Spleen (tissue), 13 donors: Measurements from ENCODE around the gene TPX2. TPM values are rescaled to one million over a fixed set of nuclear protein-coding genes. Genes with fewer than 3 reads are reported as not detected.

Experiments used
- DNase-seq: peaks from one replicate; pipeline ENCODE4 v3.0.0-alpha.2; 2020
- H3K27ac ChIP-seq, 8 donors: fragments of 200-600 bp; sonication (generic) in 7 of 8; 1 replicate in 4 of 8; 2 replicates in 4 of 8; pipeline versions ENCODE4 v1.5.0 to v1.8.0; 2016 to 2021; ENCODE audit warnings: inconsistent platforms in 4 of 8, mild to moderate bottlenecking in 4 of 8, moderate library complexity in 1 of 8
- H3K27me3 ChIP-seq, 7 donors: fragments of 200-600 bp; sonication (generic) in 6 of 7; replicated peaks in 1 of 7; 1 replicate in 4 of 7; 2 replicates in 3 of 7; pipeline versions ENCODE4 v1.5.0 to v1.8.0; 2016 to 2021; ENCODE audit warnings: inconsistent platforms in 3 of 7, mild to moderate bottlenecking in 1 of 7
- H3K36me3 ChIP-seq, 6 donors: fragments of 200-600 bp; sonication (generic) in 5 of 6; 1 replicate in 4 of 6; 2 replicates in 2 of 6; pipeline versions ENCODE4 v1.5.0 to v1.8.0; 2016 to 2021; ENCODE audit warnings: inconsistent platforms in 2 of 6
- H3K4me1 ChIP-seq, 6 donors: fragments of 200-600 bp; sonication (generic) in 5 of 6; 1 replicate in 3 of 6; 2 replicates in 3 of 6; pipeline versions ENCODE4 v1.5.0 to v1.8.0; 2016 to 2021; ENCODE audit warnings: inconsistent platforms in 3 of 6
- H3K4me3 ChIP-seq, 8 donors: fragments of 200-600 bp; sonication (generic) in 7 of 8; 1 replicate in 4 of 8; 2 replicates in 4 of 8; pipeline versions ENCODE4 v1.5.0 to v1.8.0; 2016 to 2021; ENCODE audit warnings: inconsistent platforms in 4 of 8, mild to moderate bottlenecking in 4 of 8, moderate library complexity in 2 of 8
- H3K9me3 ChIP-seq, 8 donors: fragments of 200-600 bp; sonication (generic) in 7 of 8; 1 replicate in 4 of 8; 2 replicates in 4 of 8; pipeline versions ENCODE4 v1.5.0 to v1.8.0; 2016 to 2021; ENCODE audit warnings: inconsistent platforms in 4 of 8
- CTCF ChIP-seq, 11 experiments: fragments of 200-600 bp in 7 of 11; fragments of 450-650 bp in 4 of 11; sonication (generic) in 4 of 11; IDR thresholded peaks in 8 of 11; conservative IDR thresholded peaks in 3 of 11; 1 replicate in 7 of 11; 2 replicates in 4 of 11; pipeline versions ENCODE4 v1.4.0 to v1.8.0; 2016 to 2021; ENCODE audit warnings: antibody characterized with exemption in 11 of 11, inconsistent platforms in 4 of 11, mild to moderate bottlenecking in 1 of 11
- POLR2A ChIP-seq, 3 donors: fragments of 450-650 bp; IDR thresholded peaks; one replicate each; pipeline ENCODE4 v1.5.1; 2017; ENCODE audit warnings: antibody characterized with exemption in 3 of 3, mild to moderate bottlenecking in 1 of 3
- POLR2AphosphoS5 ChIP-seq, 3 donors: sonication (generic); formaldehyde crosslinking; IDR thresholded peaks; one replicate each; pipeline ENCODE4 v1.5.1; 2017; ENCODE audit warnings: antibody characterized with exemption in 3 of 3
- WGBS, 5 donors: extraction: QIAGEN DNeasy Blood & Tissue Kit in 3 of 5; methylation state at CpG; one replicate each; pipeline versions ENCODE4 v1.1.5 to v1.1.7; 2013 to 2018; 5-methylcytosine and 5-hydroxymethylcytosine counted together
- intact Hi-C: fragments of 100-400 bp; cut with DNase I; formaldehyde crosslinking; loops from one replicate; pipeline ENCODE4 v1.15.0; 2023; ENCODE audit warnings: low total_unique reads
- long read RNA-seq, 2 donors: transcript quantifications; one replicate each; lab custom pipeline, GENCODE V29; 2026
- polyA plus RNA-seq, 3 donors: library from polyadenylated mRNA; stranded (reverse); fragments of 200-250 nt; gene quantifications; one replicate each; pipeline ENCODE4 v1.2.1, GENCODE V29; 2013
- total RNA-seq, 7 donors: library from RNA; depleted of rRNA in 3 of 7; stranded (reverse); fragments of >200 nt in 3 of 7; fragmentation: NEBNext Ultra II Directional in 4 of 7; extraction: Animal tissue kit (Norgen Biotek cat#: 25700) in 4 of 7; gene quantifications; one replicate each; pipeline versions ENCODE4 v1.1.0 to v1.2.1, GENCODE V29; 2016 to 2021
- donor health status: healthy with polysubstance abuse.
- donor health status: DM: no; HTN: no; CAD: no; lungs with moderate emphysema.
- donor health status: DM: no; HTN: no; CAD: no.
- donor health status: Bipolar disorder and iron deficiency.
- donor health status: healthy.
- donor health status: DM: no; HTN: no; CAD: no.
- donor health status: DM: yes; HTN: yes; CAD: no.

The TPX2 gene
- total RNA-seq, result 10 to 100 TPM in 3 of 7 donors, 1 to 10 TPM in 4; 2.6 to 16.2 (median 8.8) TPM
- 1 to 10 TPM; 1.4 to 9.3 (median 3.1) TPM for polyA plus RNA-seq
- long read RNA-seq, donor 1, partial matches to known transcripts, result 5 of 8 reads
- long read RNA-seq, donor 1, other reads (novel, unspliced or antisense), result 0 of 8 reads
- long read RNA-seq, donor 2, partial matches to known transcripts, result 5 of 6 reads
- long read RNA-seq, donor 2, other reads (novel, unspliced or antisense), result 0 of 6 reads

GRCh38 chr20:31738729-31739549 lies at the start of gene TPX2:
TSS of gene TPX2 (plus strand) at chr20:31739290. CDS start at chr20:31757477, 18,187 bp downstream.
- Histone ChIP-seq H3K27ac (peak within 1 kb of the TSS in 7 of 8 donors; percentile 36 to 79 (median 70)), H3K36me3 (no peaks in the 10 kb centered on the region), H3K4me1 (peaks cover 4 to 39% (median 13%) of the 10 kb centered on the region in 6 donors), H3K9me3 (no peaks in the 10 kb centered on the region), H3K4me3 (peak within 1 kb of the TSS; percentile 71 to 98 (median 88)), H3K27me3 (no peaks in the 10 kb centered on the region)
- peak in 4 of 11 experiments; percentile 9 to 36 (median 34) for TF ChIP-seq CTCF (IDR thresholded peaks at IDR 0.05 in 8 of 11, conservative IDR thresholded peaks at IDR 0.05 in 3 of 11)
- TF ChIP-seq POLR2AphosphoS5 (IDR thresholded peaks at IDR 0.05), result peak; percentile 64 to 85 (median 84)
- TF ChIP-seq POLR2A (IDR thresholded peaks at IDR 0.05), result no peak
- 1% methylated on average over 40 to 54 of the region's 54 CpGs for WGBS, 5 donors
- DNase-seq, result peak; percentile 95
- intact Hi-C loops, result no loop called here

- WGBS, 5 donors, result 90 to 94% (median 93%) methylated on average over 3 of the region's 3 CpGs
- no peak overlapping the region for H3K4me3 ChIP-seq
- TF ChIP-seq POLR2AphosphoS5 (IDR thresholded peaks at IDR 0.05) (no peak), POLR2A (IDR thresholded peaks at IDR 0.05) (no peak)
- intact Hi-C loops, result no loop called here
- no peaks in the 10 kb centered on the region for H3K9me3 ChIP-seq
- no peak for DNase-seq
- H3K36me3 ChIP-seq, result peaks cover 0 to 88% (median 13%) of the 10 kb centered on the region in 6 donors
- peaks cover 26 to 95% (median 65%) of the 10 kb centered on the region in 6 donors for H3K4me1 ChIP-seq
- H3K27ac ChIP-seq, result peak overlapping the region in 2 of 8 donors; percentile 23 to 79
- H3K27me3 ChIP-seq, result no peaks in the 10 kb centered on the region
Observed at GRCh38 chr20:31690124-31690666, 48.9 kb upstream of the TPX2 start.

- Histone ChIP-seq H3K4me1 (peaks cover 24 to 95% (median 66%) of the 10 kb centered on the region in 6 donors), H3K36me3 (peaks cover 0 to 85% (median 18%) of the 10 kb centered on the region in 6 donors), H3K27ac (peak overlapping the region in 5 of 8 donors; percentile 36 to 79 (median 45)), H3K27me3 (no peaks in the 10 kb centered on the region), H3K9me3 (no peaks in the 10 kb centered on the region), H3K4me3 (no peak overlapping the region)
- WGBS, 5 donors, result 6 to 31% (median 9%) methylated on average over 1 of the region's 1 CpG
- TF ChIP-seq POLR2A (IDR thresholded peaks at IDR 0.05) (no peak), CTCF (IDR thresholded peaks at IDR 0.05 in 8 of 11, conservative IDR thresholded peaks at IDR 0.05 in 3 of 11) (no peak), POLR2AphosphoS5 (IDR thresholded peaks at IDR 0.05) (no peak)
- DNase-seq, result no peak
- intact Hi-C loops, result no loop called here
Observed at GRCh38 chr20:31691646-31692275, 47.3 kb upstream of the TPX2 start.

GRCh38 chr20:31693402-31693801 lies 45.7 kb upstream of the TPX2 start:
- Histone ChIP-seq H3K27ac (peak overlapping the region in 4 of 8 donors; percentile 37 to 86 (median 68)), H3K27me3 (no peaks in the 10 kb centered on the region), H3K36me3 (peaks cover 0 to 84% (median 14%) of the 10 kb centered on the region in 6 donors), H3K4me3 (no peak overlapping the region), H3K9me3 (no peaks in the 10 kb centered on the region), H3K4me1 (peaks cover 27 to 95% (median 70%) of the 10 kb centered on the region in 6 donors)
- no peak for TF ChIP-seq POLR2AphosphoS5 (IDR thresholded peaks at IDR 0.05)
- TF ChIP-seq POLR2A (IDR thresholded peaks at IDR 0.05), result no peak
- no peak for TF ChIP-seq CTCF (IDR thresholded peaks at IDR 0.05 in 8 of 11, conservative IDR thresholded peaks at IDR 0.05 in 3 of 11)
- intact Hi-C loops, result no loop called here
- DNase-seq, result no peak
- WGBS, 5 donors, result 81 to 93% (median 86%) methylated on average over 6 of the region's 6 CpGs
